ENCODE measurements around the gene GPX1.
"Not testable (repeated sequence)": the region's sequence is repeated elsewhere in the genome, so short reads cannot be mapped to it uniquely, and the experiment has no call there.

The GPX1 gene

GRCh38 chr3:49358217-49358883, at the start of gene GPX1:
GPX1 (minus strand) TSS chr3:49358353; CDS start chr3:49358278, 75 bp downstream.
- peak; percentile 64 for DNase-seq

GRCh38 chr3:49406571-49407565, 48.7 kb upstream of the GPX1 start:
- no peak for DNase-seq

- not testable (repeated sequence) for DNase-seq
Measured at GRCh38 chr3:49405570-49405969, 47.4 kb upstream of the GPX1 start.

DNA sequence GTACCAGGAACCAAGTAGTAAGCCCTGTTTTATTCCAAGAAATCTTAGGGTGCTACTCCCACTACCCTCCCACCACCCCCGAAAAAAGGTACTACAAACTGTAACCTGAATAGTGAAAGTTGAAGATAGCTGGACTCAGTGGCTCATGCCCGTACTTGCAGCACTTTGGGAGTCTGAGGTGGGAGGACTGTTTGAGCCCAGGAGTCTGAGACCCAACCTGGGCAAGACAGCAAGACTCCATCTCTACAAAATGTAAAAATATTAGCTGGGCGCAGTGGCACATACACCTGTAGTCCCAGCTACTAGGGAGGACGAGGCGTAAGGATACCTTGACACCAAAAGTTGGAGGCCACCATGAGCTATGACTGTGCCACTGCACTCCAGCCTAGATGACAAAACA, 45.7 kb upstream of the GPX1 start:
- DNase-seq, result no peak

GRCh38 chr3:49401766-49402165, 43.6 kb upstream of the GPX1 start:
- DNase-seq, result no peak

- no peak for DNase-seq
Measured at GRCh38 chr3:49399461-49399860, 41.3 kb upstream of the GPX1 start.

DNA sequence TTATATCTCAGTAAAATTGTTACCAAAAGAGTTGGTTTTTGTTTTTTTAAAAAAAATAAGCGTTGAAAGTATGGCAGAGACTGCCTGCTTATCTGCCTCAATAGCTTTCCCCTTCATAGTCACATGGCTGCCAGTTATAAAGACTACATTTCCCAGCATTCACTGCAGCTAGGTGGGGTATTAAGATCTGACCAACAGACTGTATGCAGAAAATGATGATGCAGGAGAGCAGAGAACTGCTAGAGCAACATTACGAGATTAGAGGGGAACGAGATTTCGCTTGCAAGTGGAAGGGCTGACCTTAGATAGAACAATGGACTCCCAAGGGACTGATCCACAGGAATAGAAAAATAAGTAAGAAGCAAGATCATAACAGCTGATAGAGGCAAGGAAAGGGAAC, 39.3 kb upstream of the GPX1 start:
- DNase-seq, result no peak

GRCh38 chr3:49391310-49391709, 33.2 kb upstream of the GPX1 start:
- DNase-seq, result not testable (repeated sequence)

GRCh38 chr3:49389297-49389696, 31.1 kb upstream of the GPX1 start:
- DNase-seq, result no peak

- DNase-seq, result no peak
Measured at GRCh38 chr3:49388289-49388820, 30.2 kb upstream of the GPX1 start.

DNA sequence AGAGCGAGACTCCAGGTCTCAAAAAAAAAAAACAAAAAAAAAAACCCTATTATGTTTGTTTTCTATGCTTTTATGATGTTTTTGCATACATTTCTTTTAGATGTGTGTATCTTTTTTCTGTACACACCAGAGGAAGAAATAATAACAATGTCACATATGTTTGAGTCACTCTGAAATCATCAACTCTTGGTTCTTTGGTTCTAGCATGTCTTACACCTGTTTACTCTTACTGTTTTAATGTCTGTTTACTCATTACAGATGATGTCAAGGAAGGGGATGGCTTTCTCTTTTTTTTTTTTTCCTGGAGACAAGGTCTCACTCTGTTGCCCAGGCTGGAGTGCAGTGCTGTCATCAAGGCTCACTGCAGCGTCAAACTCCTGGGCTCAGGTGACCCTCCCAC, 29.6 kb upstream of the GPX1 start:
- DNase-seq, result no peak

- no peak for DNase-seq
Measured at GRCh38 chr3:49386056-49386756, 28.1 kb upstream of the GPX1 start.

- no peak for DNase-seq
Measured at GRCh38 chr3:49385617-49386016, 27.5 kb upstream of the GPX1 start.

- no peak for DNase-seq
Measured at GRCh38 chr3:49383387-49383786, 25.2 kb upstream of the GPX1 start.

GRCh38 chr3:49378249-49378895, 20.2 kb upstream of the GPX1 start:
- no peak for DNase-seq

DNA sequence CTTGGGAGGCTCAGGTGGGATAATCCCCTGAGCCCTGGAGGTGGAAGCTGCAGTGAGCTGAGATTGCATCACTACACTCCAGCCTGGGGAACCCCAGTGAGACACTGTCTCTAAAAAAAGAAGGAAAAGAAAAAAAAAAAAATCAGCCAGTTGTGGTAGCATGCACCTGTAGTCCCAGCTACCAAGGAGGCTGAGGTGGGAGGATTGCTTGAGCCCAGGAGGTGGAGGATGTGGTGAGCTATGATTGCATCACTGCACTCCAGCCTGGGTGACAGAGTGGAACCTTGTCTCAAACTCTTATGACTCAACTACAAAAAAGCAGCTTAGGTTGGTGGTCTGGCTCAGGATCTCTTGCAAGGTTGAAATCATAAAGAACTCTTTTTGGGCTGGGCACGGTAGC, 19.3 kb upstream of the GPX1 start:
- DNase-seq, result no peak

- DNase-seq, result no peak
Measured at GRCh38 chr3:49371946-49372345, 13.8 kb upstream of the GPX1 start.

DNA sequence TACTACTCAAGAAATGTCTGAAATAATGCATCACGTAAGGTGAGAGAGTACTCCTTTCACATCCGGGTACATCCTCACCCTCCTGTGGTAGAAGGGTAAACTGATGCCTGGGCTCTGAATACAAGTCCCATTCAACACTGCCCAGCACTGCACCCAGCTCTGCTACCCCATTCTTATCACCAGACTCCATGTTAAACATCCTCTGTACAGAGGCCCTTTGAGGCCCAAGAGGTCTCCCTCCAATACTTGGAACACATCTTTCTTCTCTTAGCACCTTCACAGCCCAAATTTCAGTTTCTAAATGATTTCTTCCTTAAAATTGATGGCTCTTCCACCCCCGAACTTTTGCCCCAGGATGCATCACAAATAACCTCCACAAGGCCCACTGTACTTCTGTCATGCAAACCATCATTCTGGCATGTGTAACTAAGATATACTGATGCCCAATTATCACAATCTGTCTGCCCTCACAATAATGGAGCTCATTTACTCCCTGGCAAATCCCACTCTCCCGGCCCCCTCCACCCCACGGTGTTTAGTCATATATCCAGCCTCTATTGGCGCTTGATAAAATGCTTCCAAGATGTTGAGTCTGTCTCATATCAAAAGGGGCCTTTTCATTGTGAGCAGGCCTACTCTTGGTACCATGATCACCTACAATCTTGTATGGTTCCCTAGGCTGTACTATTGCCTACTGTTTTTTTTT, 12.6 kb upstream of the GPX1 start:
- DNase-seq, result no peak

DNA sequence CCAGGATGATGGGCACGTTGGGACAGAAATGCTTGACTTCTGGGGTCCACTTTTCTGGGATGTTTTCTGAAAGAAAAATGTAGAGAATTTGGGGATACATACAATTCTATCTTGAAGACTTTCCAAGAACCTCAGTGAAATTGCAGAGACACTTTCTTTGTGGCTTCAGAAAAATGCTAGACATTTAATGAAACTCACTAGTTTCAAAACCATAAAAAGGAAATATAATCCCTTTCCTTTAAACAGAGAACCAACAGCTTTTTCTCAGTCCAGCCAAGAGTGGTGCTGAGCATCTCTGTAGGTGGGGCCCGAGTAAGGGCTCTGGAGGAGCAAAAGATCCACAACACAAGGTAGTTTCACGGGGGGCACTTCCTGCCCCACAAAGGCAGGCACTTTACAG, 4.4 kb upstream of the GPX1 start:
- DNase-seq, result no peak

DNA sequence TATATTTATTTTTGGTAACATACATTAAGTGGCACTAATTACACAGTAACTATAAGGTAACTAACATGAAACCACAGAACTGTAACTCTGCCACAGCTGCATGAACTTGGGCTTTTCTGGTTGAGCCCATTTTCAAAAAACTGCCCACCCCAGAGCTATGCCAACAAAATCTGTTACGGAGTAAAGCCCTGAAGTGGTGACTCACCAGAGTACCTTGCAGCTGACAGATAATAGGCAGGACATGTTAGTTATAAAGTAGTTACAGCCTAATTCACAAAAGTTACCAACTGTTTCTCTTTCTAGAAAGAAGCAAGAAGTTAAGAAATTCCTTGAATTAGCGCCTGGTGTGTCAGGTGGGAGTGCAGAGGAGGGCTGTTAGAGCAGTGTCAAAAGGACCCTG, 1.5 kb upstream of the GPX1 start:
- no peak for DNase-seq

- DNase-seq, result no peak
Measured at GRCh38 chr3:49358884-49359225, 702 bp upstream of the GPX1 start.
